ENCODE measurements around the gene SAMD9L. TPM values are rescaled to one million over a fixed set of nuclear protein-coding genes. Genes with fewer than 3 reads are reported as not detected.

The SAMD9L gene
- polyA plus RNA-seq, 1 of the 3 experiments (the other 2 are of a cell fraction): 1.8 TPM

DNA sequence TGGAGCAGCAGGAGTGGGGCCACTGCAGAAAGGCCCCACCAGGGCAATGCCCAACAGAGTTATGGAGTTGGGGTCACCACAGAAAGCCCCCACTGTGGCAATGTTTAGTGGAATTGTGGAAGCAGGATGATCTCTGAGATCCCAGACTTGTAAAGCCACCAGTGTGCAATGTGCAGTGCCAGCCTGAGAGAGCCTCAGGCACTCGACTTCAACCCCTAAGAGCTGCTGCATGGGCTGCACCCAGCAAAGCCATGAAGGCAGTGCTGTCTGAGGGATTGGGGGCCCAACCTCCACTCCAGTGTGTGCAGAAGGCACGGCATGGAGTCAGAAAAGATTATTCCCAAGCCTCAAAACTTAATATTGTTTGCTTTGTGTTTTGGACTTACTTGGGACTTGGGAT is 50.8 kb downstream of the SAMD9L start:
- TF ChIP-seq, protein P1, sequence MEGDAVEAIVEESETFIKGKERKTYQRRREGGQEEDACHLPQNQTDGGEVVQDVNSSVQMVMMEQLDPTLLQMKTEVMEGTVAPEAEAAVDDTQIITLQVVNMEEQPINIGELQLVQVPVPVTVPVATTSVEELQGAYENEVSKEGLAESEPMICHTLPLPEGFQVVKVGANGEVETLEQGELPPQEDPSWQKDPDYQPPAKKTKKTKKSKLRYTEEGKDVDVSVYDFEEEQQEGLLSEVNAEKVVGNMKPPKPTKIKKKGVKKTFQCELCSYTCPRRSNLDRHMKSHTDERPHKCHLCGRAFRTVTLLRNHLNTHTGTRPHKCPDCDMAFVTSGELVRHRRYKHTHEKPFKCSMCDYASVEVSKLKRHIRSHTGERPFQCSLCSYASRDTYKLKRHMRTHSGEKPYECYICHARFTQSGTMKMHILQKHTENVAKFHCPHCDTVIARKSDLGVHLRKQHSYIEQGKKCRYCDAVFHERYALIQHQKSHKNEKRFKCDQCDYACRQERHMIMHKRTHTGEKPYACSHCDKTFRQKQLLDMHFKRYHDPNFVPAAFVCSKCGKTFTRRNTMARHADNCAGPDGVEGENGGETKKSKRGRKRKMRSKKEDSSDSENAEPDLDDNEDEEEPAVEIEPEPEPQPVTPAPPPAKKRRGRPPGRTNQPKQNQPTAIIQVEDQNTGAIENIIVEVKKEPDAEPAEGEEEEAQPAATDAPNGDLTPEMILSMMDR (IDR thresholded peaks at IDR 0.05): no peak
- no peak for TF ChIP-seq EZH2phosphoT487 (IDR thresholded peaks at IDR 0.05; ENCODE audit: borderline replicate concordance, low read depth)
- TF ChIP-seq MXI1 (IDR thresholded peaks at IDR 0.05; ENCODE audit: low read depth, low read length): no peak
- no peak for TF ChIP-seq EP300 (IDR thresholded peaks at IDR 0.05; ENCODE audit: borderline replicate concordance in 1 of 2, low read depth in 1 of 2, low read length in 1 of 2)
- no peak for TF ChIP-seq TEAD4 (IDR thresholded peaks at IDR 0.05; ENCODE audit: borderline replicate concordance, insufficient read depth)
- no peak for TF ChIP-seq FOXM1 (IDR thresholded peaks at IDR 0.05; ENCODE audit: low read depth)
- no peak for TF ChIP-seq RCOR1 (IDR thresholded peaks at IDR 0.05; ENCODE audit: low read length)
- TF ChIP-seq MEF2A (IDR thresholded peaks at IDR 0.05; ENCODE audit: borderline replicate concordance, low read depth): no peak
- TF ChIP-seq TCF12 (IDR thresholded peaks at IDR 0.05): no peak
- no peak for TF ChIP-seq ELF1 (IDR thresholded peaks at IDR 0.05)
- TF ChIP-seq, protein P2, sequence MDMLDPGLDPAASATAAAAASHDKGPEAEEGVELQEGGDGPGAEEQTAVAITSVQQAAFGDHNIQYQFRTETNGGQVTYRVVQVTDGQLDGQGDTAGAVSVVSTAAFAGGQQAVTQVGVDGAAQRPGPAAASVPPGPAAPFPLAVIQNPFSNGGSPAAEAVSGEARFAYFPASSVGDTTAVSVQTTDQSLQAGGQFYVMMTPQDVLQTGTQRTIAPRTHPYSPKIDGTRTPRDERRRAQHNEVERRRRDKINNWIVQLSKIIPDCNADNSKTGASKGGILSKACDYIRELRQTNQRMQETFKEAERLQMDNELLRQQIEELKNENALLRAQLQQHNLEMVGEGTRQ (IDR thresholded peaks at IDR 0.05; ENCODE audit: borderline replicate concordance, low read depth, low read length): no peak
- no peak for TF ChIP-seq JUND (IDR thresholded peaks at IDR 0.05)
- Histone ChIP-seq H3K4me2 (no peak overlapping the region), H3K4me1 (ENCODE audit: control insufficient read depth in 1 of 2, insufficient read depth in 2 of 2, low read depth in 1 of 2, low read length in 1 of 2) (no peaks in the 10 kb centered on the region), H3K9me3 (no peaks in the 10 kb centered on the region), H3K9me2 (no peaks in the 10 kb centered on the region), H4K20me1 (ENCODE audit: insufficient read depth) (no peaks in the 10 kb centered on the region), H3K9ac (no peak overlapping the region), H2AFZ (ENCODE audit: low read depth) (no peak overlapping the region), H3K79me2 (ENCODE audit: insufficient read depth) (no peaks in the 10 kb centered on the region), H3K36me3 (replicated peaks in 1 of 2; ENCODE audit: control insufficient read depth in 1 of 2, insufficient read depth in 2 of 2, low read length in 1 of 2) (no peaks in the 10 kb centered on the region), H3F3A (replicated peaks; ENCODE audit: insufficient read depth) (no peaks in the 10 kb centered on the region), H3K27me3 (ENCODE audit: insufficient read depth) (no peaks in the 10 kb centered on the region; the same call in 1 of the 2 replicates), H3K27ac (ENCODE audit: low read depth in 2 of 2, low read length in 1 of 2) (no peak overlapping the region), H3K4me3 (ENCODE audit: low read depth in 2 of 2, low read length in 1 of 2) (no peak overlapping the region)
- ChIA-PET CTCF (no interaction called here), POLR2A (no interaction called here)
- DNase-seq: no peak
- WGBS (ENCODE audit: low lambda C conversion rate): 0% methylated on average over 2 of the region's 2 CpGs

DNA sequence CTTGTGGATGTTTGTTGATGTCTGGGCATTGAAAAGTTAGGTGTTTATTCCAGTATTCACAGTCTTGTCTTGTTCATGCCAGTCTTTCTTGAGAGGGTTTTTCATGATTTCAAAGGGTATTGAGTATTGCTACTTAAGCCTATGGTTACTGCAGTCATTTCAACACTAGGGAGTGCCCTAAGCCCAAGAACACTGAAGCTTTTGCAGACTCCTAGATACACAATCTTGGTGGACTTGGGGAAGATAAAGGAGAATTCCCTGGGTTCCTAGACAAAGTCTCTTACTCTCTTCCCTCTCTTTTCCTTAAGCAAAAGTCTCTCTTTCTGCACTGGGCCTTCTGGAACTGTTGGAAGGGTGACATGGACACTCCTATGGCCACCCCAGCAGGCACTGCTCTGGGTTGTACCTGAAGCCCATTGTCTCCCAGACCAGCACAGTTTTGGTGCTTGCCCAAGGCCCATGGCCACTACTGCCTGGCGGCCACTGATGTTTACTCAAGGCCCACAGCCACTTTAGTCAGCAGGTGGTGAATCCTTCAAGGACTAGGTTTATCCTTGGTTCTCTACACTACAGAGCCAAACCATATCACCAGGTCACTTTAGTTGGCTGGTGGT is 55.3 kb downstream of the SAMD9L start:
- Histone ChIP-seq H3F3A (replicated peaks; ENCODE audit: insufficient read depth) (no peaks in the 10 kb centered on the region), H3K9ac (no peak overlapping the region), H3K4me2 (no peak overlapping the region), H3K79me2 (ENCODE audit: insufficient read depth) (no peaks in the 10 kb centered on the region), H4K20me1 (ENCODE audit: insufficient read depth) (no peaks in the 10 kb centered on the region), H2AFZ (ENCODE audit: low read depth) (no peak overlapping the region), H3K4me1 (ENCODE audit: control insufficient read depth in 1 of 2, insufficient read depth in 2 of 2, low read depth in 1 of 2, low read length in 1 of 2) (no peaks in the 10 kb centered on the region), H3K27me3 (ENCODE audit: insufficient read depth) (peaks cover 8% of the 10 kb centered on the region; the same call in 1 of the 2 replicates), H3K9me3 (peaks cover 4% of the 10 kb centered on the region), H3K4me3 (ENCODE audit: low read depth in 2 of 2, low read length in 1 of 2) (no peak overlapping the region), H3K27ac (ENCODE audit: low read depth in 2 of 2, low read length in 1 of 2) (no peak overlapping the region), H3K9me2 (no peaks in the 10 kb centered on the region), H3K36me3 (replicated peaks in 1 of 2; ENCODE audit: control insufficient read depth in 1 of 2, insufficient read depth in 2 of 2, low read length in 1 of 2) (no peaks in the 10 kb centered on the region)
- POLR2A ChIA-PET: no interaction called here
- 0% methylated on average over 1 of the region's 1 CpG for WGBS (ENCODE audit: low lambda C conversion rate)
- no peak for DNase-seq
- CTCF ChIA-PET: no interaction called here
- TF ChIP-seq, protein P1 (IDR thresholded peaks at IDR 0.05): peak; percentile 57
- TF ChIP-seq, protein P3, sequence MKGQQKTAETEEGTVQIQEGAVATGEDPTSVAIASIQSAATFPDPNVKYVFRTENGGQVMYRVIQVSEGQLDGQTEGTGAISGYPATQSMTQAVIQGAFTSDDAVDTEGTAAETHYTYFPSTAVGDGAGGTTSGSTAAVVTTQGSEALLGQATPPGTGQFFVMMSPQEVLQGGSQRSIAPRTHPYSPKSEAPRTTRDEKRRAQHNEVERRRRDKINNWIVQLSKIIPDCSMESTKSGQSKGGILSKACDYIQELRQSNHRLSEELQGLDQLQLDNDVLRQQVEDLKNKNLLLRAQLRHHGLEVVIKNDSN (IDR thresholded peaks at IDR 0.05; ENCODE audit: borderline replicate concordance, low read depth): no peak
- TF ChIP-seq RXRA (IDR thresholded peaks at IDR 0.05; ENCODE audit: borderline replicate concordance, low read depth) (no peak), EP300 (IDR thresholded peaks at IDR 0.05; ENCODE audit: borderline replicate concordance in 1 of 2, low read depth in 1 of 2, low read length in 1 of 2) (no peak), ELF1 (IDR thresholded peaks at IDR 0.05) (no peak), RFX5 (IDR thresholded peaks at IDR 0.05; ENCODE audit: low read length) (no peak), TCF12 (IDR thresholded peaks at IDR 0.05) (no peak), TEAD4 (IDR thresholded peaks at IDR 0.05; ENCODE audit: borderline replicate concordance, insufficient read depth) (no peak), NRF1 (IDR thresholded peaks at IDR 0.05; ENCODE audit: low read depth, low read length) (no peak)
- TF ChIP-seq, protein P4, sequence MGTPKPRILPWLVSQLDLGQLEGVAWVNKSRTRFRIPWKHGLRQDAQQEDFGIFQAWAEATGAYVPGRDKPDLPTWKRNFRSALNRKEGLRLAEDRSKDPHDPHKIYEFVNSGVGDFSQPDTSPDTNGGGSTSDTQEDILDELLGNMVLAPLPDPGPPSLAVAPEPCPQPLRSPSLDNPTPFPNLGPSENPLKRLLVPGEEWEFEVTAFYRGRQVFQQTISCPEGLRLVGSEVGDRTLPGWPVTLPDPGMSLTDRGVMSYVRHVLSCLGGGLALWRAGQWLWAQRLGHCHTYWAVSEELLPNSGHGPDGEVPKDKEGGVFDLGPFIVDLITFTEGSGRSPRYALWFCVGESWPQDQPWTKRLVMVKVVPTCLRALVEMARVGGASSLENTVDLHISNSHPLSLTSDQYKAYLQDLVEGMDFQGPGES (IDR thresholded peaks at IDR 0.05; ENCODE audit: low read depth, low read length): no peak
- TF ChIP-seq, protein P5, sequence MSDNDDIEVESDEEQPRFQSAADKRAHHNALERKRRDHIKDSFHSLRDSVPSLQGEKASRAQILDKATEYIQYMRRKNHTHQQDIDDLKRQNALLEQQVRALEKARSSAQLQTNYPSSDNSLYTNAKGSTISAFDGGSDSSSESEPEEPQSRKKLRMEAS (IDR thresholded peaks at IDR 0.05; ENCODE audit: low read depth): no peak

Measured in SK-N-SH (cell line).